T-helper 1 cell treated with Interleukin-12 subunit alpha and Interleukin-12 subunit beta and Interleukin-4 antibody, amounts not matched to agents 30 μg/mL and 1 μg/mL, for 36 hours (primary cell): ENCODE data around the gene NQO2.
"Not testable (repeated sequence)": the region's sequence is repeated elsewhere in the genome, so short reads cannot be mapped to it uniquely, and the experiment has no call there.

Experiments used
- H3K27ac Mint-ChIP-seq: one replicate; pipeline ENCODE4 v1.8.0; 2021; ENCODE audit warnings: mild to moderate bottlenecking, mixed read lengths
- H3K27me3 Mint-ChIP-seq: one replicate; pipeline ENCODE4 v1.8.0; 2021; ENCODE audit warnings: low read depth, mixed read lengths
- H3K36me3 Mint-ChIP-seq: one replicate; pipeline ENCODE4 v1.8.0; 2021; ENCODE audit warnings: low read depth, mixed read lengths
- H3K4me1 Mint-ChIP-seq: one replicate; pipeline ENCODE4 v1.8.0; 2021; ENCODE audit warnings: low read depth, mixed read lengths
- H3K4me3 Mint-ChIP-seq: one replicate; pipeline ENCODE4 v1.8.0; 2021; ENCODE audit warnings: mild to moderate bottlenecking, moderate library complexity, mixed read lengths
- H3K9me3 Mint-ChIP-seq: one replicate; pipeline ENCODE4 v1.8.0; 2021; ENCODE audit warnings: mixed read lengths

Gene NQO2

DNA sequence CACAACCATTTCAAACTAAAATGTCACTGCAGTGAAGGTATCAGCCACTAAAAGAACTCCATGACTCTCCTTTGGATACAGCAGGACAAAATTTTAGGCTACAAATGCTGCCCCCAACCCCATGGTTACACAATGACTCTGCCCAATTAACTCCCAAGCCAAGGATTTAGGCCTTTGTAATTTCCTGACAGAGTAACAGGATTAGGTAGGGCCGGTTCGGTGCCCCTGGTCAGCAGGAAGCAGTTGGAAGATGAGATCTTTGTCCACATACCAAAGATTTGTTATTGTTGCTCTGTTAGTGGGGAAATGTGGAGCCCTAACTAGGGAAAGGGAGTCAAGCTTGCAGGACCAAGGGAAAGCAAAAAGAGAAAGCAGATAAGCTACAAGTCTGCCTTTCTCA, 41.9 kb downstream of the NQO2 start:
- no peaks in the 10 kb centered on the region for H3K36me3 Mint-ChIP-seq
- peaks cover 41% of the 10 kb centered on the region for H3K27me3 Mint-ChIP-seq
- H3K27ac Mint-ChIP-seq, result no peak overlapping the region
- H3K4me1 Mint-ChIP-seq, result no peaks in the 10 kb centered on the region
- no peaks in the 10 kb centered on the region for H3K9me3 Mint-ChIP-seq
- H3K4me3 Mint-ChIP-seq, result no peak overlapping the region

- no peak overlapping the region for H3K4me3 Mint-ChIP-seq
Observed at GRCh38 chr6:3045369-3045768, 45.7 kb downstream of the NQO2 start.

GRCh38 chr6:3045777-3046176, 46.1 kb downstream of the NQO2 start:
- no peaks in the 10 kb centered on the region for H3K4me1 Mint-ChIP-seq
- no peak overlapping the region for H3K4me3 Mint-ChIP-seq
- H3K36me3 Mint-ChIP-seq, result no peaks in the 10 kb centered on the region
- peaks cover 51% of the 10 kb centered on the region for H3K27me3 Mint-ChIP-seq
- H3K27ac Mint-ChIP-seq, result no peak overlapping the region
- no peaks in the 10 kb centered on the region for H3K9me3 Mint-ChIP-seq

More at GRCh38 chr6:3045369-3045768, 45.7 kb downstream of the NQO2 start:
- Mint-ChIP-seq H3K4me1 (no peaks in the 10 kb centered on the region), H3K36me3 (no peaks in the 10 kb centered on the region), H3K9me3 (no peaks in the 10 kb centered on the region), H3K27me3 (peaks cover 50% of the 10 kb centered on the region), H3K27ac (no peak overlapping the region)

DNA sequence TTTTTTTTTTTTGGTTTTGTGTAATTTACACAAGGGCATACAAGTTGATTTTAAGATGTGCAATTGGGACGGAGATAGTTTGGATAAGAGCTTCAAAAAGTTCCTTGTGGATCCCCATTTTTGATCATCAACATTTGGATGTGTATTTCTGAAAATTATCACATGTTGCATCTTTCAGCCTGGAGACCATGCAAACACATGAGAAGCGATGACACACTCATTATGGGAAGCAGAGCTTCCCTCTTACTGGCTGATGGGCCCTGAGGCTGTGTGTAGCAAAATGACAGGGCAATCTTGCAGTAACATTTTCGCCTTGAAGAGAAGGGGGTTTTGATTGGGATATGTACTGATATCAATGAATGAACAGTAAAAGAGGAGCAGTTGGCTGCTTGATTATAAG, 46.6 kb downstream of the NQO2 start:
- Mint-ChIP-seq H3K36me3 (no peaks in the 10 kb centered on the region), H3K27me3 (peaks cover 46% of the 10 kb centered on the region)

DNA sequence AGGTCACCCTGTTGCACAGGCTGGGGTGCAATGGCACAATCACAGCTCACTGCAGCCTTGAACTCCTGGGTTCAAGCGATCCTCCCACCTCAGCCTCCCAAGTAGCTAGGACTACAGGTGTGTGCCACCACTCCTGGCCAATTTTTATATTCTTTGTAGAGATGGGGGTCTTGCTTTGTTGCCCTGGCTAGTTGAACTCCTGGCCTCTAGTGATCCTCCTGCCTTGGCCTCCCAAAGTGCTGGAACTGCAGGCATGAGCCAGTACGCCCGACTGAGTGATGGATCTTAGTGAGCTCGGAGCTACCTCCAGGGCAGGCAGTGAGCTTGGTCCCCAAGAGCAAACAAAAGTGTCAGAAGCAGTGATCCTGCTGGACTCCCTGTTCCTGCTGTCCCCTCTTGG, 48.3 kb downstream of the NQO2 start:
- not testable (repeated sequence) for H3K36me3 Mint-ChIP-seq, H3K27ac Mint-ChIP-seq, H3K4me3 Mint-ChIP-seq

More for the DNA sequence above, 46.6 kb downstream of the NQO2 start:
- H3K4me1 Mint-ChIP-seq, result no peaks in the 10 kb centered on the region
- no peak overlapping the region for H3K27ac Mint-ChIP-seq
- H3K9me3 Mint-ChIP-seq, result no peaks in the 10 kb centered on the region
- no peak overlapping the region for H3K4me3 Mint-ChIP-seq

DNA sequence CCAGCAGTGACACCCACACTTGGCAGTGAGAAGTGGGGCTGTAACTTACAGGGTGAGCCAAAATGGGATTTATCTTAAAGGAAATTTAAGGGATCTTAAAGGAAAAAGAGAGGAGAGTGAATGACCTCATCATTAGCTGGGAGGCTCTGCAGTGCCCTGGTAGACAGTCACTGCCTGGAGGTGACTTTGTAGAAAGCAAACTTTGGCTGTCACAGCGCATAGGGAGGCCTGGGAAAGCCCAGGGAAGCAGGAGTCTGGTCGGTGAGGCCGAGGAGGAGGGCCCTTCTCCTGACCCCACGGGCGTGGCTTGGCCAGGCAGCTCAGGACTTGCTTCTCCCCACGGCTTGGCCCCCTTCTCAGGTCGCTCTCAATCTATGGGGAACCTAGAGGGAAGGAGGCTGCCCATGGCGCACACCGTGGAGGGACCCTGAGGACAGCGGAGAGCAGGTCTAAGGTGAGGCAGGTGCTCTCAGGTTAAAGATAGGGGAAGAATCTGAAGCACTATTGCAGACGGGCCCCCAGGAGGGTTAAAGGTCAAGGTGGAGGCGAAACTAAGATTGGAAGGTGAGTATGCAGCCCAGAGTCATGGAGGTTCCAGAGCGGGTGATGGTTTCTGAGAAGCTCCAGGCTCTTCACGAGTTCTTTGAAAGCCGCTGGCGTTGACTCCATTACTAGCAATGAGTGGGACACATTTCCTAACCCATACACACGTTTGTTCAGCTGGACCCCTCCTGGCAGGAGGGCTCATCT, 53.0 kb downstream of the NQO2 start:
- peaks cover 21% of the 10 kb centered on the region for H3K27me3 Mint-ChIP-seq
- peak overlapping the region; percentile 73 for H3K4me3 Mint-ChIP-seq
- no peaks in the 10 kb centered on the region for H3K9me3 Mint-ChIP-seq
- no peaks in the 10 kb centered on the region for H3K36me3 Mint-ChIP-seq
- H3K27ac Mint-ChIP-seq, result peak overlapping the region; percentile 60
- H3K4me1 Mint-ChIP-seq, result peaks cover 26% of the 10 kb centered on the region

More for the DNA sequence above, 48.3 kb downstream of the NQO2 start:
- not testable (repeated sequence) for H3K9me3 Mint-ChIP-seq, H3K4me1 Mint-ChIP-seq
- peaks cover 38% of the 10 kb centered on the region for H3K27me3 Mint-ChIP-seq

- Mint-ChIP-seq H3K27me3 (peaks cover 21% of the 10 kb centered on the region), H3K27ac (peak overlapping the region; percentile 21), H3K4me3 (peak overlapping the region; percentile 73), H3K36me3 (no peaks in the 10 kb centered on the region), H3K4me1 (peaks cover 26% of the 10 kb centered on the region), H3K9me3 (no peaks in the 10 kb centered on the region)
Observed at GRCh38 chr6:3053231-3053508, 53.5 kb downstream of the NQO2 start.

- Mint-ChIP-seq H3K4me3 (peak overlapping the region; percentile 30), H3K27me3 (peaks cover 14% of the 10 kb centered on the region), H3K4me1 (peaks cover 36% of the 10 kb centered on the region)
- not testable (repeated sequence) for H3K27ac Mint-ChIP-seq, H3K36me3 Mint-ChIP-seq, H3K9me3 Mint-ChIP-seq
Observed at GRCh38 chr6:3054229-3055157, 54.8 kb downstream of the NQO2 start.

- H3K9me3 Mint-ChIP-seq, result not testable (repeated sequence)
- peak overlapping the region; percentile 30 for H3K4me3 Mint-ChIP-seq
Observed at GRCh38 chr6:3055158-3055499, 55.4 kb downstream of the NQO2 start.

DNA sequence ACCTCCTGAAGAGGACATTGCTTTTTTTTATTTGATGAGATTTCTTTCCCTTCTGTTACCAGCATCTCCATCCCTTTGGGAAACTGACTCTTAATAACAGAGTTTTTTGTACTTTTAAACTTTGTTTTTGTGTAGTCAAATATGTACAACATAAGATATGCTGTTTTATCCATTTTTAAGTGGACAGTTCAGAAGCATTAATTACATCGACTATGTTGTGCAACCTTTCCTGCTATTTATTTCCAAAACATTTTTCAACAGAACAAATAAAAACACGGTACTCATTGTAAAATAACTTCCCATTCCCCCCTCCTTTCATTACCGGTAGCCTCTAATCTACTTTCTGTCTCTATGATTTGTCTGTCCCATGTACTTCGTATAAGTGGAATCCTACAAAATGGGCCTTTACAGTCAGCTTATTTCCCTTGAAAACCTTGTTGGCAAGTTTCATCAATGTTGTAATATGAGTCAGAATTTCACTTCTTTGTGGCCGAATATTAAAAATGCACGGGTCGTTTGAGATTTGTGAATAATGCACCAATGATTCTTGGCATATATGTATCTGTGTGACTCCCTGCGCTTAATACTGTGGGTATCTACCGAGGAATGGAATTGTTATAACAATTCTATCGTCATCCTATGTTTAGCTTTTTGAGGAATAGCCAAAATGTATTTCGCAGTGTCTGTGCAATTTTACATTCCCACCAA, 57.5 kb downstream of the NQO2 start:
- Mint-ChIP-seq H3K27me3 (peaks cover 7% of the 10 kb centered on the region), H3K36me3 (no peaks in the 10 kb centered on the region), H3K9me3 (no peaks in the 10 kb centered on the region), H3K4me3 (no peak overlapping the region), H3K27ac (no peak overlapping the region), H3K4me1 (peaks cover 41% of the 10 kb centered on the region)

More at GRCh38 chr6:3055158-3055499, 55.4 kb downstream of the NQO2 start:
- not testable (repeated sequence) for H3K27ac Mint-ChIP-seq, H3K27me3 Mint-ChIP-seq, H3K36me3 Mint-ChIP-seq
- H3K4me1 Mint-ChIP-seq, result peaks cover 38% of the 10 kb centered on the region

GRCh38 chr6:3058957-3059356, 59.3 kb downstream of the NQO2 start:
- peaks cover 32% of the 10 kb centered on the region for H3K4me1 Mint-ChIP-seq
- peak overlapping the region; percentile 24 for H3K4me3 Mint-ChIP-seq
- peak overlapping the region; percentile 64 for H3K27ac Mint-ChIP-seq
- no peaks in the 10 kb centered on the region for H3K36me3 Mint-ChIP-seq
- peaks cover 7% of the 10 kb centered on the region for H3K27me3 Mint-ChIP-seq
- H3K9me3 Mint-ChIP-seq, result no peaks in the 10 kb centered on the region

- not testable (repeated sequence) for H3K9me3 Mint-ChIP-seq, H3K36me3 Mint-ChIP-seq, H3K27ac Mint-ChIP-seq, H3K27me3 Mint-ChIP-seq, H3K4me3 Mint-ChIP-seq
- H3K4me1 Mint-ChIP-seq, result peaks cover 30% of the 10 kb centered on the region
Observed at GRCh38 chr6:3060092-3060491, 60.4 kb downstream of the NQO2 start.

GRCh38 chr6:3061501-3061941, 61.8 kb downstream of the NQO2 start:
- Mint-ChIP-seq H3K4me1 (peaks cover 34% of the 10 kb centered on the region), H3K36me3 (peaks cover under 1% of the 10 kb centered on the region), H3K9me3 (no peaks in the 10 kb centered on the region), H3K27ac (no peak overlapping the region), H3K27me3 (peaks cover 7% of the 10 kb centered on the region), H3K4me3 (no peak overlapping the region)

- not testable (repeated sequence) for H3K36me3 Mint-ChIP-seq, H3K27me3 Mint-ChIP-seq, H3K9me3 Mint-ChIP-seq
- Mint-ChIP-seq H3K27ac (peak overlapping the region; percentile 80), H3K4me3 (peak overlapping the region; percentile 75), H3K4me1 (peaks cover 46% of the 10 kb centered on the region)
Observed at GRCh38 chr6:3063340-3063732, 63.6 kb downstream of the NQO2 start.
